ENCODE data around the gene PIGQ. TPM values are rescaled to one million over a fixed set of nuclear protein-coding genes. Genes with fewer than 3 reads are reported as not detected.

PIGQ gene
- total RNA-seq, 1 donor from 2014 or later: 70.2 TPM

GRCh38 chr16:576197-576822, 6.5 kb downstream of the PIGQ start:
- no peak for DNase-seq (ENCODE audit: low spot score in 2 of 2)
- Histone ChIP-seq H3K36me3 (peaks cover 27 to 28% of the 10 kb centered on the region in 2 donors), H3K4me1 (no peaks in the 10 kb centered on the region), H3K9me3 (no peaks in the 10 kb centered on the region), H3K27me3 (no peaks in the 10 kb centered on the region), H3K4me3 (no peak overlapping the region), H3K27ac (no peak overlapping the region)
- intact Hi-C loops (cut with DNase I): no loop called here
- TF ChIP-seq, protein P1, sequence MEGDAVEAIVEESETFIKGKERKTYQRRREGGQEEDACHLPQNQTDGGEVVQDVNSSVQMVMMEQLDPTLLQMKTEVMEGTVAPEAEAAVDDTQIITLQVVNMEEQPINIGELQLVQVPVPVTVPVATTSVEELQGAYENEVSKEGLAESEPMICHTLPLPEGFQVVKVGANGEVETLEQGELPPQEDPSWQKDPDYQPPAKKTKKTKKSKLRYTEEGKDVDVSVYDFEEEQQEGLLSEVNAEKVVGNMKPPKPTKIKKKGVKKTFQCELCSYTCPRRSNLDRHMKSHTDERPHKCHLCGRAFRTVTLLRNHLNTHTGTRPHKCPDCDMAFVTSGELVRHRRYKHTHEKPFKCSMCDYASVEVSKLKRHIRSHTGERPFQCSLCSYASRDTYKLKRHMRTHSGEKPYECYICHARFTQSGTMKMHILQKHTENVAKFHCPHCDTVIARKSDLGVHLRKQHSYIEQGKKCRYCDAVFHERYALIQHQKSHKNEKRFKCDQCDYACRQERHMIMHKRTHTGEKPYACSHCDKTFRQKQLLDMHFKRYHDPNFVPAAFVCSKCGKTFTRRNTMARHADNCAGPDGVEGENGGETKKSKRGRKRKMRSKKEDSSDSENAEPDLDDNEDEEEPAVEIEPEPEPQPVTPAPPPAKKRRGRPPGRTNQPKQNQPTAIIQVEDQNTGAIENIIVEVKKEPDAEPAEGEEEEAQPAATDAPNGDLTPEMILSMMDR (IDR thresholded peaks at IDR 0.05): no peak

DNA sequence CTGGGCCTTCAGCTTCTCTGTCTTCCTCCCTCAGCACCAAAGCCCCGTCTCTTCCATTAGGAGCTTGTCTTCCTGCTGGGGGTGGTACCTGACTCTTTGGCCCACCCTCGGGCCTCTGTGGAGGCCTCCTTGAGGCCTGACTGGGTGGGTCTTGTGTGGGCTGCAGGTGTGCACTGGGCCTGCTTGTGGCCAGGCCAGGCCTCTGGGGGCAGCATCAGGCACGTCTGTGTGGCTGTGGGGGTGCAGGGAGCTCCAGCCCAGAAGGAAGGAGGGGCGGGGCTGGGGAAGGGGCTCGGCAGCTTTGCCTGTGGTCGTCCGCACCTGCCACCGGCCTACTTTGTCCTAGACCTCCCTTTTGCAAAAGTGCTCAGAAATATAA, 7.0 kb downstream of the PIGQ start:
- Histone ChIP-seq H3K4me3 (no peak overlapping the region), H3K36me3 (peaks cover 27 to 28% of the 10 kb centered on the region in 2 donors), H3K27me3 (no peaks in the 10 kb centered on the region), H3K9me3 (no peaks in the 10 kb centered on the region), H3K27ac (no peak overlapping the region), H3K4me1 (no peaks in the 10 kb centered on the region)
- DNase-seq (ENCODE audit: low spot score in 2 of 2): no peak
- intact Hi-C loops (cut with DNase I): no loop called here
- TF ChIP-seq, protein P1 (IDR thresholded peaks at IDR 0.05): no peak

DNA sequence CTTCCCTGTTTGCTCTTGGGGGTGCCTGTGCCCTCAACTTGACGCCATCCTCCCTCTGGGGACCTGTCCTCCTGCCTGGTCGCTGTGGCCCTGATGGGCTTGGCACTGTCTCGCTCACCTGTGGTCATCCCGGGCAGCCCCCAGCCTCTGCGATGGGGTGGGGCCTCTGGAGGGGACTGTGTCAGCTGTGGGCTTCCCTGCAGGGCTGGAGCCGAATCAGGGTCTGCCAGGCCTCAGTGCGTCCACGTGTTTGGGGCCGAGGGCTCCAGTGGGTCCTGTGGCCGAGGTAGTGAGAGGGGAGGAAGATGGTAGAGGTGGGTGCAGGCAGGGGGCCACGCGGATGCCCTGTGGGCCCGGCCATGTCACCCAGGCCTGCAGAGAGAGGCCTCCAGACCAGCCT, 8.0 kb downstream of the PIGQ start:
- no peak overlapping the region for H3K4me3 ChIP-seq
- H3K27ac ChIP-seq: no peak overlapping the region
- intact Hi-C loops (cut with DNase I): no loop called here
- no peaks in the 10 kb centered on the region for H3K27me3 ChIP-seq
- TF ChIP-seq, protein P1 (IDR thresholded peaks at IDR 0.05): no peak
- no peaks in the 10 kb centered on the region for H3K4me1 ChIP-seq
- H3K36me3 ChIP-seq: peaks cover 28 to 31% of the 10 kb centered on the region in 2 donors
- DNase-seq (ENCODE audit: low spot score in 2 of 2): no peak
- no peaks in the 10 kb centered on the region for H3K9me3 ChIP-seq

DNA sequence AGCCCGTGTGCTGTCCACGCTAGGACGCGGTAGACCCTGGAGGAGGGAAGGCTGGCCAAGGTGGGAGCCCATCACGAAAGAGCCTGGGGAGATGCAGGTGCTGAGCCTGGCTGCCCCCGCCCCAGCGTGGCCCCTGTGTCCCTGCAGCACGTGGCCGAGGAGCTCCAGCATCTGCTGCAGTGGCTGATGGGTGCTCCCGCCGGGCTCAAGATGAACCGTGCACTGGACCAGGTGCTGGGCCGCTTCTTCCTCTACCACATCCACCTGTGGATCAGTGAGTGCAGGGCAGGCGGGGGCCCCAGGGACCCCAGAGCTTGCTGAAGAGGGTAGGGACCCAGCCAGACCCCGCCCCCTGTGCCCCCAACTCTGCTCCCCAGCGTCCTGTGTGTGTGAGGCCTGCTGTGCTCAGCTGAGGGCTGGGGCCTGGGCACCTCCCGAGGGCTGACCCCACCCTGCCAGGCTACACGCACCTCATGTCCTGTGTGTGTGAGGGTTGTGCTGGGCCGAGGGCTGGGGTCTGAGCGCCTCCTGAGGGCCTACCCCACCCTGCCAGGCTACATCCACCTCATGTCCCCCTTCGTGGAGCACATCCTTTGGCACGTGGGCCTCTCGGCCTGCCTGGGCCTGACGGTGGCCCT, 8.6 kb downstream of the PIGQ start:
- H3K9me3 ChIP-seq: no peaks in the 10 kb centered on the region
- DNase-seq (ENCODE audit: low spot score in 2 of 2): no peak
- TF ChIP-seq, protein P1 (IDR thresholded peaks at IDR 0.05): no peak
- H3K27me3 ChIP-seq: no peaks in the 10 kb centered on the region
- peaks cover 28 to 34% of the 10 kb centered on the region in 2 donors for H3K36me3 ChIP-seq
- intact Hi-C loops (cut with DNase I): no loop called here
- no peak overlapping the region for H3K4me3 ChIP-seq
- no peak overlapping the region for H3K27ac ChIP-seq
- H3K4me1 ChIP-seq: no peaks in the 10 kb centered on the region

DNA sequence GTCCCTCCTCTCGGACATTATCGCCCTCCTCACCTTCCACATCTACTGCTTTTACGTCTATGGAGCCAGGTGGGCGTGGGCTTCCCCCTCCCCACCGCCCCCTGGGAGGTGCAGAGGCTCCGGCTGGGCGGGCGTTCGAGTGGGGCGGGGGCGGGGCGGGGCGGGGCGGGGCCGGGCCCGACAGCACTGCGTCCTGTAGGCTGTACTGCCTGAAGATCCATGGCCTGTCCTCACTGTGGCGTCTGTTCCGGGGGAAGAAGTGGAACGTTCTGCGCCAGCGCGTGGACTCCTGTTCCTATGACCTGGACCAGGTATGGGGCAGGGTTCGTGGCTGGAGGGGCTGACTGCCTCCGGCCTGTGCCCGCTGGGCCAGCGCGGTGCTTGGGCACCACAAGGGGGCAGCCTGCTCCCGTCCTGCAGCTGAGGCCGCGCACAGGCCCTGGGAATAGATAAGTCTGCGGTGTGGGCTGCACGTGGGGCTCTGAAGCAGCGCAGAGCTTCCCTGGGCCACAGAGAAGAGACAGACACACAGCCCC, 9.2 kb downstream of the PIGQ start:
- peaks cover 28 to 31% of the 10 kb centered on the region in 2 donors for H3K36me3 ChIP-seq
- no peaks in the 10 kb centered on the region for H3K27me3 ChIP-seq
- H3K27ac ChIP-seq: no peak overlapping the region
- no peak overlapping the region for H3K4me3 ChIP-seq
- no peak for DNase-seq (ENCODE audit: low spot score in 2 of 2)
- TF ChIP-seq, protein P1 (IDR thresholded peaks at IDR 0.05): peak; percentile 25 to 55 (median 50)
- intact Hi-C loops (cut with DNase I): no loop called here
- H3K4me1 ChIP-seq: no peaks in the 10 kb centered on the region
- no peaks in the 10 kb centered on the region for H3K9me3 ChIP-seq
